GM12878 (cell line): Measurements from ENCODE around the gene COL15A1. TPM values are rescaled to one million over a fixed set of nuclear protein-coding genes. Genes with fewer than 3 reads are reported as not detected.

ENCODE experiments used
- ATAC-seq: fragments of 200-7000 bp; cut with Tn5 transposase; 3 replicates; pipeline ENCODE4 v1.9.1; 2020; ENCODE audit warnings: mild to moderate bottlenecking, moderate library complexity
- BruUV-seq: library from RNA; stranded (reverse); fragments of 400-500 nt; replicated peaks from 2 replicates; lab custom pipeline; 2021; lab: Mats Ljungman, UMichigan
- CTCF ChIA-PET: fragments of 300-600 bp; sonication (Branson Sonifier 250); formaldehyde crosslinking; extraction: SDS; loops from one replicate; lab custom pipeline; 2021; ENCODE audit warnings: inconsistent platforms; lab: Yijun Ruan, JAX
- POLR2A ChIA-PET: fragments of 350-600 bp; formaldehyde crosslinking; extraction: SDS; loops from one replicate; lab custom pipeline; 2021; ENCODE audit warnings: inconsistent platforms; lab: Charles Lee
- RAD21 ChIA-PET: fragments of 300-600 bp; sonication (Branson Sonifier 250); formaldehyde crosslinking; loops from one replicate; lab custom pipeline; 2023; ENCODE audit warnings: antibody characterized with exemption; ENCODE audit not compliant: unreplicated experiment; lab: Charles Lee
- SMC1A ChIA-PET: fragments of 300-600 bp; sonication (Branson Sonifier 250); formaldehyde crosslinking; loops from one replicate; lab custom pipeline; 2023; ENCODE audit not compliant: unreplicated experiment, uncharacterized antibody; lab: Charles Lee
- DNase-seq: peaks from one replicate; pipeline ENCODE4 v3.0.0-alpha.2; 2011; ENCODE audit warnings: low read depth, low spot score
- FAIRE-seq: peaks from 3 replicates; lab custom pipeline; 2011; peaks lifted over from hg19 to GRCh38; lab: Jason Lieb, UNC
- H2AFZ ChIP-seq: 2 replicates; pipeline ENCODE4 v1.6.0; 2011; ENCODE audit warnings: low read depth, low read length, control low read depth; ENCODE audit not compliant: control insufficient read depth
- H3K27ac ChIP-seq: 2 replicates; pipeline ENCODE4 v1.5.1; 2011; ENCODE audit warnings: control low read depth; ENCODE audit not compliant: control insufficient read depth, insufficient read depth
- H3K27me3 ChIP-seq, 2 experiments: replicated peaks in 1 of 2; 2 replicates each; pipeline versions ENCODE4 v1.6.0 to v1.6.1; 2011; ENCODE audit warnings: low read length in 1 of 2; ENCODE audit not compliant: control insufficient read depth in 2 of 2, insufficient read depth in 2 of 2
- H3K36me3 ChIP-seq, 2 experiments: 2 replicates each; pipeline ENCODE4 v1.5.1; 2011; ENCODE audit warnings: low read length in 1 of 2; ENCODE audit not compliant: control insufficient read depth in 2 of 2, insufficient read depth in 2 of 2
- H3K4me1 ChIP-seq: 2 replicates; pipeline ENCODE4 v1.6.1; 2011; ENCODE audit warnings: mild to moderate bottlenecking, low read length, moderate library complexity, mixed read lengths; ENCODE audit not compliant: control insufficient read depth, insufficient read depth
- H3K4me2 ChIP-seq: 2 replicates; pipeline ENCODE4 v1.6.0; 2011; ENCODE audit warnings: control low read depth; ENCODE audit not compliant: control insufficient read depth, insufficient read depth
- H3K4me3 ChIP-seq: fragments of 200-600 bp; sonication (generic); 2 replicates; pipeline ENCODE4 v1.5.1; 2016
- H3K79me2 ChIP-seq: 2 replicates; pipeline ENCODE4 v1.6.0; 2011; ENCODE audit warnings: low read length; ENCODE audit not compliant: control insufficient read depth, insufficient read depth
- H3K9ac ChIP-seq: 2 replicates; pipeline ENCODE4 v1.8.0; 2011; ENCODE audit warnings: low read length, control low read depth, mixed read lengths; ENCODE audit not compliant: control insufficient read depth, insufficient read depth
- H3K9me3 ChIP-seq: replicated peaks from 3 replicates; pipeline ENCODE4 v1.5.1; 2011; ENCODE audit warnings: mild to moderate bottlenecking, low read length; ENCODE audit not compliant: control insufficient read depth, insufficient read depth
- H4K20me1 ChIP-seq: 2 replicates; pipeline ENCODE4 v1.6.0; 2011; ENCODE audit not compliant: control insufficient read depth, insufficient read depth
- EED ChIP-seq: sonication (generic); IDR thresholded peaks from 2 replicates; pipeline ENCODE4 v1.6.1; 2016; ENCODE audit warnings: antibody characterized with exemption, low read depth
- HDAC6 ChIP-seq: fragments of 200-600 bp; sonication (generic); IDR thresholded peaks from one replicate; pipeline ENCODE4 v1.8.0; 2017; ENCODE audit warnings: antibody characterized with exemption; ENCODE audit not compliant: unreplicated experiment
- NBN ChIP-seq: fragments of 450-650 bp; IDR thresholded peaks from 2 replicates; pipeline ENCODE4 v1.6.1; 2016
- REST ChIP-seq: IDR thresholded peaks from 2 replicates; pipeline ENCODE4 v1.6.1; 2012; ENCODE audit warnings: mild to moderate bottlenecking, low read depth, low read length
- SIX5 ChIP-seq: IDR thresholded peaks from 2 replicates; pipeline ENCODE4 v1.6.1; 2011; ENCODE audit warnings: mild to moderate bottlenecking, low read depth, low read length, moderate library complexity; ENCODE audit not compliant: severe bottlenecking
- ZZZ3 ChIP-seq: IDR thresholded peaks from 2 replicates; pipeline ENCODE4 v1.6.1; 2011; ENCODE audit warnings: low read depth; ENCODE audit not compliant: control insufficient read depth, insufficient read length
- WGBS: methylation state at CpG from one replicate; pipeline ENCODE4 v1.1.6; 2016; ENCODE audit warnings: low lambda C conversion rate; ENCODE audit not compliant: insufficient replicate concordance, insufficient coverage; ENCODE audit errors: missing lambda C conversion rate; 5-methylcytosine and 5-hydroxymethylcytosine counted together
- in situ Hi-C: fragments of 300-500 bp; cut with MboI; formaldehyde crosslinking; loops from 9 replicates; pipeline ENCODE4 v1.14.3; 2018; ENCODE audit warnings: mixed read lengths
- intact Hi-C: fragments of 100-400 bp; cut with micrococcal nuclease; formaldehyde crosslinking; loops from one replicate; pipeline ENCODE4 v1.14.2; 2022; ENCODE audit not compliant: unreplicated experiment
- polyA plus RNA-seq, 11 experiments: library from polyadenylated mRNA; depleted of rRNA in 4 of 11; unstranded in 6 of 11; stranded (reverse) in 5 of 11; fragments of >200 nt; fragmentation: Nextera tagmentation in 4 of 11; fragmentation: Illumina TruSeq in 1 of 11; extraction: Ambion mirVana in 4 of 11; extraction: Trizol in 1 of 11; gene quantifications; 1 replicate in 1 of 11; 2 replicates in 10 of 11; pipeline versions ENCODE4 v1.2.1 to v1.2.3, GENCODE V29; 2011 to 2016; ENCODE audit warnings: inconsistent platforms in 2 of 11, missing spikeins in 2 of 11, low read depth in 1 of 11
- total RNA-seq, 4 experiments: library from RNA; depleted of rRNA in 3 of 4; stranded (reverse); fragments of >200 nt in 3 of 4; fragmentation: Illumina TruSeq in 1 of 4; extraction: Trizol in 1 of 4; gene quantifications; 2 replicates each; pipeline versions ENCODE4 v1.2.1 to v1.2.3, GENCODE V29; 2013 to 2021

Gene COL15A1
- total and polyA plus RNA-seq, 10 of the 15 experiments (the other 5 are each of a cell fraction or from before 2014, with no cell fraction given): 0.01 to 0.28 (median 0.06) TPM; not detected in 2

- no peak for TF ChIP-seq HDAC6
- no peak for TF ChIP-seq ZZZ3
- TF ChIP-seq EED: no peak
These were observed 50.7 kb downstream of the COL15A1 start (continued) for GRCh38 chr9:98994172-98995058.

GRCh38 chr9:98995059-98995671, 51.5 kb downstream of the COL15A1 start:
- intact Hi-C loops: no loop called here
- no peak overlapping the region for H3K4me3 ChIP-seq
- DNase-seq: no peak
- no peaks in the 10 kb centered on the region for H3K36me3 ChIP-seq
- 0 out of 4 replicates have a peak, but pooled peaks cover 0 to 2% of the 10 kb centered on the region in 2 experiments for H3K27me3 ChIP-seq
- ChIA-PET RAD21 (interaction anchor here (0.9 to 1.4 kb wide), 3 partner anchors 9 to 139 kb away, joined by 3 read pairs; no protein-coding TSS in a partner anchor), SMC1A (interaction anchor here (0.7 to 7.7 kb wide), 4 partner anchors 20 to 146 kb away, joined by 3 to 110 read pairs (median 14); no protein-coding TSS in a partner anchor), CTCF (interaction anchor here (1.3 to 12.5 kb wide), 3 partner anchors 20 to 153 kb away, joined by 3 to 304 read pairs (median 116); no protein-coding TSS in a partner anchor), POLR2A (interaction anchor here (0.6 kb wide), 1 partner anchor 138 kb away, joined by 3 read pairs; no protein-coding TSS in a partner anchor)
- H2AFZ ChIP-seq: no peak overlapping the region
- peaks cover 13% of the 10 kb centered on the region for H3K4me1 ChIP-seq
- no peaks in the 10 kb centered on the region; the same call in 2 of the 3 replicates for H3K9me3 ChIP-seq
- H3K27ac ChIP-seq: no peak overlapping the region
- BruUV-seq: no TSS peak
- TF ChIP-seq SIX5: no peak
- no peak for TF ChIP-seq REST
- no peak for TF ChIP-seq NBN
- H3K9ac ChIP-seq: no peak overlapping the region
- no peak for FAIRE-seq
- H4K20me1 ChIP-seq: no peaks in the 10 kb centered on the region
- in situ Hi-C loops: loop anchor here (5.0 kb wide), 2 partner anchors 142 to 148 kb away; no protein-coding TSS in a partner anchor
- H3K4me2 ChIP-seq: no peak overlapping the region
- 69% methylated on average over 3 of the region's 3 CpGs for WGBS
- no peaks in the 10 kb centered on the region for H3K79me2 ChIP-seq
- no peak for ATAC-seq
